ENCODE measurements around the gene KRT75. TPM values are rescaled to one million over a fixed set of nuclear protein-coding genes. Genes with fewer than 3 reads are reported as not detected.

Gene KRT75
- total RNA-seq, 1 experiment from 2014 or later = not detected

DNA sequence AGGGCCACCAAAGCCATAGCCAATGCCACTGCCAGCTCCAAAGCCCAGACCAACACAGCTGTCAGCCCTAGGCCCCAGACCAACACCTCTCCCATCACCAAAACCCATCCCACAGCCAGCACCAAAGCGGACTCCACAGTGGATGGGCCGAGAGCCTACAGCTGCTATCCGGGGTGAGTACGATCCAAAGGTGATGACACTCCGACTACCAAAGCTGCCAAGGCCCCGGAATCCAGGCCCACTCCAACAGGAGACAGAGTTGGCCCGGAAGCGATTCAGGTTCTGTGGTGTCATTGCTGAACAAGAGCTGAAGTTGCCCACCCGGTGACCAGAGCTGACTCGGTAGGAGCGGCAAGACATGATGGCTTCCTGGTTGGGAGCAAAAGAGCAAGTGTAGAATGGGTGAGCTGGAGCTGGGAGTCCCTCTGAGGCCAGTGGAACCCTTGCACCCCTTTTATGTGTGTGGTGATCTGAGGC is 48.9 kb downstream of the KRT75 start, which contains the start of gene KRT84:
Gene KRT84, minus strand, starts transcription at position 427 of the 477 bp plus-strand sequence. Its CDS starts 67 bp downstream, at position 360.
- Histone ChIP-seq H4K5ac (ENCODE audit: insufficient read length, low read depth, low read length) (no peak within 1 kb of the TSS), H3K9me3 (ENCODE audit: control insufficient read depth, low read depth, low read length) (no peaks in the 10 kb centered on the region), H2BK20ac (ENCODE audit: low read depth, low read length, poor library complexity, severe bottlenecking) (no peak within 1 kb of the TSS), H3K27me3 (ENCODE audit: insufficient read depth, low read length) (no peaks in the 10 kb centered on the region), H3K4me1 (ENCODE audit: insufficient read depth, low read length) (no peaks in the 10 kb centered on the region), H2BK15ac (ENCODE audit: low read depth, low read length) (no peak within 1 kb of the TSS), H3T11ph (ENCODE audit: low read length) (no peak within 1 kb of the TSS), H3K79me2 (ENCODE audit: insufficient read depth, low read length) (no peaks in the 10 kb centered on the region), H3K18ac (ENCODE audit: insufficient read length, low read depth, low read length) (no peak within 1 kb of the TSS), H4K8ac (replicated peaks; ENCODE audit: insufficient read length, low read depth, low read length) (no peak within 1 kb of the TSS), H4K20me1 (ENCODE audit: control insufficient read depth, insufficient read depth, insufficient read length) (no peaks in the 10 kb centered on the region), H3K23ac (ENCODE audit: insufficient read length, low read depth, low read length) (no peak within 1 kb of the TSS), H3K79me1 (ENCODE audit: insufficient read depth, low read depth, low read length, poor library complexity, severe bottlenecking) (no peaks in the 10 kb centered on the region), H2BK12ac (ENCODE audit: insufficient read length, low read depth, low read length) (no peak within 1 kb of the TSS), H3K27ac (ENCODE audit: insufficient read length, low read depth, low read length) (no peak within 1 kb of the TSS), H2BK5ac (ENCODE audit: insufficient read length, low read length) (no peak within 1 kb of the TSS), H3K9ac (ENCODE audit: extremely low read depth, insufficient read length, low read length) (no peak within 1 kb of the TSS), H3K23me2 (ENCODE audit: insufficient read length, low read depth, low read length, poor library complexity, severe bottlenecking) (no peaks in the 10 kb centered on the region), H3K14ac (ENCODE audit: insufficient read depth, low read length) (no peak within 1 kb of the TSS), H3K4ac (ENCODE audit: low read depth, low read length) (no peak within 1 kb of the TSS), H2AK5ac (ENCODE audit: insufficient read length, low read length) (no peak within 1 kb of the TSS), H4K91ac (ENCODE audit: insufficient read length, low read depth, low read length) (no peak within 1 kb of the TSS), H2BK120ac (ENCODE audit: low read depth, low read length, poor library complexity, severe bottlenecking) (no peak within 1 kb of the TSS), H2AFZ (ENCODE audit: low read length) (no peak within 1 kb of the TSS), H3K56ac (ENCODE audit: insufficient read length, low read depth, low read length) (no peak within 1 kb of the TSS), H3K4me2 (ENCODE audit: insufficient read depth, insufficient read length, low read length) (no peak within 1 kb of the TSS)
- Mint-ChIP-seq H3K27me3 (ENCODE audit: low read depth) (peaks cover 22% of the 10 kb centered on the region), H3K4me1 (peaks cover 5 to 9% of the 10 kb centered on the region in 2 experiments), H3K4me3 (no peak within 1 kb of the TSS), H3K36me3 (ENCODE audit: insufficient read depth in 1 of 3, low read depth in 3 of 3) (no peaks in the 10 kb centered on the region), H3K9me3 (no peaks in the 10 kb centered on the region; a peak in 1 of 5 replicates), H3K27ac (no peak within 1 kb of the TSS)
- TF ChIP-seq, protein P1, sequence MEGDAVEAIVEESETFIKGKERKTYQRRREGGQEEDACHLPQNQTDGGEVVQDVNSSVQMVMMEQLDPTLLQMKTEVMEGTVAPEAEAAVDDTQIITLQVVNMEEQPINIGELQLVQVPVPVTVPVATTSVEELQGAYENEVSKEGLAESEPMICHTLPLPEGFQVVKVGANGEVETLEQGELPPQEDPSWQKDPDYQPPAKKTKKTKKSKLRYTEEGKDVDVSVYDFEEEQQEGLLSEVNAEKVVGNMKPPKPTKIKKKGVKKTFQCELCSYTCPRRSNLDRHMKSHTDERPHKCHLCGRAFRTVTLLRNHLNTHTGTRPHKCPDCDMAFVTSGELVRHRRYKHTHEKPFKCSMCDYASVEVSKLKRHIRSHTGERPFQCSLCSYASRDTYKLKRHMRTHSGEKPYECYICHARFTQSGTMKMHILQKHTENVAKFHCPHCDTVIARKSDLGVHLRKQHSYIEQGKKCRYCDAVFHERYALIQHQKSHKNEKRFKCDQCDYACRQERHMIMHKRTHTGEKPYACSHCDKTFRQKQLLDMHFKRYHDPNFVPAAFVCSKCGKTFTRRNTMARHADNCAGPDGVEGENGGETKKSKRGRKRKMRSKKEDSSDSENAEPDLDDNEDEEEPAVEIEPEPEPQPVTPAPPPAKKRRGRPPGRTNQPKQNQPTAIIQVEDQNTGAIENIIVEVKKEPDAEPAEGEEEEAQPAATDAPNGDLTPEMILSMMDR (conservative IDR thresholded peaks at IDR 0.05) = no peak
- WGBS (ENCODE audit: extremely low coverage, insufficient read length, low lambda C conversion rate) = no CpG with 5 or more reads among the region's 11 CpGs
- DNase-seq = no peak
